T-helper 2 cell (primary cell): ENCODE data around the gene KRTAP4-6.
"Not testable (repeated sequence)": the region's sequence is repeated elsewhere in the genome, so short reads cannot be mapped to it uniquely, and the experiment has no call there.

Experiments
- DNase-seq, 5 experiments: peaks; one replicate each; pipeline versions ENCODE4 v3.0.0 to v3.0.0-alpha.2; 2012 to 2022

Gene KRTAP4-6

GRCh38 chr17:41145261-41145660 is 4.9 kb upstream of the KRTAP4-6 start:
- DNase-seq, result no peak

DNA sequence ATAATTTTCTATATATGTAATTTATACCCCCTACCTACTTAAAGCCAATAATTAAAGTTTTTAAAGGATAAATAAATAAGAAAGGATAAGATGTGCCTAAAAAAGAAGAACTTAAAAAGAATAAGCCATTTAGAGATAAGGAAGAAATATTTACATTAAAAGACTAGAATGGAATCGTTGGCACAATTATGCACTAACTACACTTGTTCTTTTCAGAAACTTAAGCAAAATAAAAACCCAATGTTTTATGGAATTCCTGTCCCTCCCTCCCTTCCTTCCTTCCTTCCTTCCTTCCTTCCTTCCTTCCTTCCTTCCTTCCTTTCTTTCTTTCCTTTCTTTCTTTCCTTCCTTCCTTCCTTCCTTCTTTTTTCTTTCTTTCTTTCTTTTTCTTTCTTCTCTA is 4.5 kb upstream of the KRTAP4-6 start:
- DNase-seq, result no peak

DNA sequence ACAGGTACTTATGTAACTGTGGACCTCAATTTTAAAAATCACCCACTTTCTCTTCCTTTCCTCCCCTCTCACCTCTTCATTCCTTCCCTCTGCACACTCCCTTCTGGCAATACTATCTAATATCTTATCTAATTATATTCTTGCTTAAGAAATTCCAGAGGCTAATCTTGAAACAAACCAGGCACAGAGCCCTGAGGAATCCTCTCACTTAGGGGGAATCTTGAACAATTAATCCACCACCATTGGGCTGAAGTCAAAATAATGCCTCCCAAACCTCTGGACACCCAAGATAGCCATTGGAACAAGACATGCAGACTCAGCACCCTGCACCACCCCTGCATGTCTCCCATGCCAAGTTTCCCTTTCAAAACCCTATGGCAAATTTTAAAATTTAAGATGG is 1.0 kb upstream of the KRTAP4-6 start:
- DNase-seq, result no peak

DNA sequence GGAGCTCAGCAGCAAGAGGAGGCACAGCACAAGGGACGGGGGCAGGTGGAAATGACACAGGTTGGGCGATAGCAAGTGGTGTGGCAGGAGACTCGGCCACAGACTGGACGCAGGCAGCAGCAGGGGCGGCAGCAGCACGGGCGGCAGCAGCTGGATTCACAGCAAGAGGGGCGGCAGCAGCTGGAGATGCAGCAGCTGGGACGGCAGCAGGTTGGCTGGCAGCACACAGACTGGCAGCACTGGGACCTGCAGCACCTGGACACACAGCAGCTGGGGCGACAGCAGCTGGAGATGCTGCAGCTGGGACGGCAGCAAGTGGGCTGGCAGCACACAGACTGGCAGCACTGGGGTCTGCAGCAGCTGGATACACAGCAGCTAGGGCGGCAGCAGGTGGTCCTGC is 479 bp downstream of the KRTAP4-6 start:
- DNase-seq, result not testable (repeated sequence)

- no peak for DNase-seq
These were observed 6.2 kb downstream of the KRTAP4-6 start for GRCh38 chr17:41133880-41134735.

- DNase-seq, result no peak
These were observed 8.4 kb downstream of the KRTAP4-6 start for GRCh38 chr17:41131979-41132378.

GRCh38 chr17:41127371-41127770 is 13.0 kb downstream of the KRTAP4-6 start:
- no peak for DNase-seq

DNA sequence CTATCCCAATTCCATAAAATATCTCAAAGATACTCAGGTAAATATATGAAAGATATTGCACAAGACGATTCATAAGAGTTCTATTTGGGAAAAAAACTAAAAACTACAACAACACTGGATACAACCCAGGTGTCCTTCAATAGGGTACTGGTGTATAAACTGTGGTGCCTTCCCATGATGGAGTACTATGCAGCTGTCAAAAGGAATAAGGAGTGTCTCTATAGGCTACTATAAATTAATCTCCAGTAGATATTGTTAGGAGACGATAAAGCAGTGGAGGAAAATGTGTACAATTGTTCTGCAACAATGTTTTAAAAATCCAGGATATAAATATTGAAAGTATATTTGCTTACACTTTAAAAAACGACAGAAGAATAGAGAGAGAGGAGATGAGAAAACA is 13.9 kb downstream of the KRTAP4-6 start:
- no peak for DNase-seq

- DNase-seq, result no peak
These were observed 15.3 kb downstream of the KRTAP4-6 start for GRCh38 chr17:41125064-41125463.

DNA sequence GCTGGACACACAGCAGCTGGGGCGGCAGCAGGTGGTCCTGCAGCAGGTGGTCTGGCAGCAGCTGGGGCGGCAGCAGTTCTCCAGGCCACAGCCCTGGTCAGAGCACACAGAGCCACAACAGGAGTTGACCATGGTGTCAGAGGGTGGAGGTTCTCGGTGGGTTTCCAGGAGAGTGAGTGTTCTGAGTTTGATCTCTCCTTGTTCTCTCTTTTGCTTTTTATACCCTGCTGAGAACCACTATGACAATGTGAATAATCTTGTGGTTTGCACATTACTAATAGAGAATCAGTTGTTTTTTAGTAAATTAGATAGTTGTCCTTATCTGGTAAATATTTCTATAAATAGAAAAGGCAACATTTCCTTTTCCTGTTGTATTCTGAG is 16.4 kb downstream of the KRTAP4-6 start, which contains the start of gene KRTAP4-12:
Gene KRTAP4-12 (minus strand): TSS at position 192 of the 381 bp plus-strand sequence. CDS start 60 bp downstream, at position 132.
- DNase-seq, result not testable (repeated sequence)

GRCh38 chr17:41123292-41123990 is 16.9 kb downstream of the KRTAP4-6 start:
- peak in 1 of 5 experiments; percentile 3 for DNase-seq

GRCh38 chr17:41121742-41122141 is 18.6 kb downstream of the KRTAP4-6 start:
- DNase-seq, result no peak

DNA sequence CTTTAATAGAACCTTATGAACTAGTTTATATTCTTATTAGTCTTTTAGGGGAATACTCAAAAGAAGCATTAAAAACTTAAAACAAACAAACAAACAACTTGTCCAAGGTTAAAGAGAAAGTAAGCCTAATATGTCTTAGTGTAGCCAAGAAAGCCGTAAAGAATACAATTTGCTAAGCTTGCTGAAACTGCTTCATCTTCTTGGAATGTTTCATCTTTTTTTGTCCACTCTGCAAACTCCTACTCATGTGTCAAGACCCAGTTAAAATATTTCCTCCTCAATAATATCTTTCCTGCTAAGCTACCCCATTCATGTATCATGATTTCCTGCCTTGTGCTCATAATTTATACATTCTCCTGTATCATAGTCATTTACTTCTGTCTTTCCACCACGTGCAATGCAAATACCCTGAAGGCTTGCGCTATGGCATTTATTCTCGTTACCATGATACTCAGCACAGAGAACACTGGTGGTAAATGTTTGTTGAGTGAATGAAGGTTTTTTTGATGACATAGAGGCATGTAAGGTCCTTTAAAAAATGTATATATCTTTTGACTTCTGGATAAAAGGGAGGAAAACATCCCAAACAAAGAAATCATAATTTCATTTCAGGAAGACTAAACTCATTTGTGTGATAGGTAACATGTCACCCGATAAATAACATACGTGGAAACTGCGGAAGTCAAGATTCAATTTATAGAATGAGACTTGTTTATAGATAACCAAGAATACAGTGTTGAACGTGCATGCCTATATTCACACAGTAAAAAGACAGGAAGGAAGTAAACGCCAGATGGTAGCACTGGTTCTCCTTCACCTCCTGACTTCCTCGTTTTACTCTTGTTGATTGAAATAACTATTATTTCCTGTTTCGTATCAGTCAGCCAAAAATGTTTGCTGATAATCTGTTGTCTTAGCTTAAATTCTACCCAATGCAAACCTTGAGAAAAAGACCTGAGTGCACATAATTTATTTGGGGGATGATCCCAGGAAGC is 20.4 kb downstream of the KRTAP4-6 start:
- DNase-seq, result peak in 1 of 5 experiments; percentile 27

GRCh38 chr17:41118721-41119120 is 21.6 kb downstream of the KRTAP4-6 start:
- DNase-seq, result no peak

GRCh38 chr17:41117846-41118386 is 22.4 kb downstream of the KRTAP4-6 start, which contains the start of gene KRTAP4-11:
Gene KRTAP4-11 (minus strand): TSS chr17:41118373. CDS start chr17:41118315, 58 bp downstream.
- not testable (repeated sequence) for DNase-seq

- no peak for DNase-seq
These were observed 24.0 kb downstream of the KRTAP4-6 start for GRCh38 chr17:41116297-41116696.

- no peak for DNase-seq
These were observed 29.0 kb downstream of the KRTAP4-6 start for GRCh38 chr17:41111151-41111885.

DNA sequence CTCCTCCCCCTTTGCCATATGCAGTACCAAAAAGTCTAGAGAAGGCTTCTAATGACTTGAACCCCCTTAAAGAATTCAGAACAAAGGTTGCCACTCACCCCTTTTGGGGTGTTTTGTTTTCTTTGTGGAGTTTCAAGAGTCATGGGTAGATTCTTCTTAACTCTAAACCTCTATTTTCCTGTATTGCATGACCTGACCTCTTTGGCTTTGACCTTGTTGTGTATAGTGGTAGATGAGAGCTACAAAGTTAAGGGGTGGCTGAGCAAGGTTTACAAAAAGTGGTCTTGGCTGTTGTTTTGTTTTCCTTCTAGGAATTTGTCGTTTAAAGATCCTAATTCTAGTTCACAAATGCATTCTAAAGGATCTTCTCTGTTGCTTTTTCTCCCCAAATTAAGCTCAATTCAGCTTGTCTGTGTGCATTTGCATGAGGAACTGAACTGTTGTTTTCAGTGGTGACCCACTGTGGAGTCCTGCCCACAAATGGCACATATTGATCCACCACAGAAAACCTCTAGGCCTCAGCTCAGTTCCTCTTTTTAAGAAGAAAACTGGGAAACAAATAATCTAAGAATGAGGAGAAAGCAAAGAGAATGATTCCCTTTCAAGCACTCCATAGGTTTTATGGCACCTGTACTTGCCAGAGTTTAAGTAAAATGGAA is 31.5 kb downstream of the KRTAP4-6 start:
- not testable (repeated sequence) for DNase-seq

DNA sequence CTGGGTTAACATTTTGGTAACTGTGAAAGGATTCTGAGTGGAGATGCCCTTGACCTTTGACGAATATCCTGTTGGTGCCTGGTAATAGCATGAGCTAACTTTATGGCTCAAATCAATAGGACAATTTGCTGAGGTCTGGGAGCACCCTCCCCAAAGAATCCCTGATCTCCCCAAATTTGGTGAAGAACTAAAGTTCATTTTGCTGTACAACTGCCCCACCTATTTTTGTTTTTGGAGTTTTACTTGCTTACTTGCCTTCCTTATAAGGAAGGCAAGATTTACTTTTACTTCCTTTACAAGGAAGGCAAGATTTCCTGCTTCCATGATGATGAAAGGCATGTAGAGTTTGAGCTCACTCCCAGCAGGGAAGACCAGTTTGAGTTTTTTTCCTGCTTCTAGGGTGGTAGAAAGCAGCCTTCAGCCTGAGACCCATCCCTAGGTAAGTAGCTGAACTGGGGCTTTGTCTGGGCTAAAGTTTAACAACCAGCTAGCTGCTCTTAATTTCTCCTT is 32.3 kb downstream of the KRTAP4-6 start:
- DNase-seq, result no peak

DNA sequence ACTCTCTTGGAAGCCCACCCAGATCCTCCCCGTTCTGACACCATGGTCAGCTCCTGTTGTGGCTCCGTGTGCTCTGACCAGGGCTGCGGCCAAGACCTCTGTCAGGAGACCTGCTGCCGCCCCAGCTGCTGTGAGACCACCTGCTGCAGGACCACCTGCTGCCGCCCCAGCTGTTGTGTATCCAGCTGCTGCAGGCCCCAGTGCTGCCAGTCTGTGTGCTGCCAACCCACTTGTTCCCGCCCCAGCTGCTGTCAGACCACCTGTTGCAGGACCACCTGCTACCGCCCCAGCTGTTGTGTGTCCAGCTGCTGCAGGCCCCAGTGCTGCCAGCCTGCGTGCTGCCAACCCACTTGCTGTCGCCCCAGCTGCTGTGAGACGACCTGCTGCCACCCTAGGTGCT is 35.0 kb downstream of the KRTAP4-6 start, which contains the start of gene KRTAP4-9:
Gene KRTAP4-9 (plus strand): TSS at position 43 of the 400 bp plus-strand sequence. CDS start 0 bp downstream, at position 43.
- not testable (repeated sequence) for DNase-seq
